Measurements from ENCODE around the gene TMEM131L. TPM values are rescaled to one million over a fixed set of nuclear protein-coding genes. Genes with fewer than 3 reads are reported as not detected.
A peak's percentile ranks its signal among the peaks of the same experiment; 100 is the strongest.

The TMEM131L gene
- total and polyA plus RNA-seq, 5 experiments from 2014 or later, result 13.8 to 72.6 (median 32.9) TPM

- Mint-ChIP-seq H3K36me3 (peaks cover 0 to 67% (median 18%) of the 10 kb centered on the region in 3 donors), H3K27ac (peak overlapping the region in 7 of 10 donors; percentile 11 to 89 (median 67))
These were observed 46.1 kb downstream of the TMEM131L start for GRCh38 chr4:153512162-153512852.

GRCh38 chr4:153512952-153513500 is 46.9 kb downstream of the TMEM131L start:
- POLR2A ChIA-PET, result interaction anchor here (1.2 to 1.9 kb wide), 3 partner anchors 9 to 47 kb away, joined by 4 to 6 read pairs (median 4); partner anchors contain the start of gene TMEM131L
- no peak for DNase-seq
- no peaks in the 10 kb centered on the region for H3K9me3 Mint-ChIP-seq
- peak overlapping the region in 2 of 10 donors; percentile 15 to 19 for H3K4me3 Mint-ChIP-seq
- peaks cover 0 to 66% (median 24%) of the 10 kb centered on the region in 3 donors for H3K36me3 Mint-ChIP-seq
- no peak for ATAC-seq
- H3K27ac Mint-ChIP-seq, result peak overlapping the region in 8 of 10 donors; percentile 4 to 75 (median 43)
- H3K4me1 Mint-ChIP-seq, result peaks cover 25 to 77% (median 71%) of the 10 kb centered on the region in 4 donors
- H3K27me3 Mint-ChIP-seq, result no peaks in the 10 kb centered on the region

More at GRCh38 chr4:153512162-153512852, 46.1 kb downstream of the TMEM131L start:
- POLR2A ChIA-PET, result interaction anchor here (1.2 to 1.9 kb wide), 3 partner anchors 10 to 46 kb away, joined by 4 to 6 read pairs (median 4); partner anchors contain the start of gene TMEM131L
- Mint-ChIP-seq H3K4me1 (peaks cover 30 to 77% (median 71%) of the 10 kb centered on the region in 4 donors), H3K27me3 (no peaks in the 10 kb centered on the region), H3K4me3 (peak overlapping the region in 3 of 10 donors; percentile 9 to 31 (median 20)), H3K9me3 (no peaks in the 10 kb centered on the region)
- ATAC-seq (no peak), DNase-seq (no peak)

- POLR2A ChIA-PET, result interaction anchor here (0.6 to 1.9 kb wide), 5 partner anchors 8 to 89 kb away, joined by 3 to 6 read pairs (median 4); partner anchors contain the start of gene TMEM131L
- DNase-seq (no peak), ATAC-seq (no peak)
- H3K4me1 Mint-ChIP-seq, result peaks cover 28 to 79% (median 74%) of the 10 kb centered on the region in 4 donors
- no peaks in the 10 kb centered on the region for H3K27me3 Mint-ChIP-seq
- H3K9me3 Mint-ChIP-seq, result no peaks in the 10 kb centered on the region
- peaks cover 0 to 66% (median 23%) of the 10 kb centered on the region in 3 donors for H3K36me3 Mint-ChIP-seq
- peak overlapping the region in 6 of 10 donors; percentile 38 to 70 (median 62) for H3K27ac Mint-ChIP-seq
- H3K4me3 Mint-ChIP-seq, result peak overlapping the region in 3 of 10 donors; percentile 9 to 19 (median 15)
These were observed 47.4 kb downstream of the TMEM131L start for GRCh38 chr4:153513596-153513995.

- peaks cover 0 to 64% (median 23%) of the 10 kb centered on the region in 3 donors for H3K36me3 Mint-ChIP-seq
- H3K4me1 Mint-ChIP-seq, result peaks cover 33 to 82% (median 78%) of the 10 kb centered on the region in 4 donors
- no peaks in the 10 kb centered on the region for H3K27me3 Mint-ChIP-seq
- POLR2A ChIA-PET, result interaction anchor here (0.6 to 1.9 kb wide), 4 partner anchors 15 to 90 kb away, joined by 3 to 6 read pairs (median 4); partner anchors contain the start of gene TMEM131L
- DNase-seq (no peak), ATAC-seq (no peak)
- H3K9me3 Mint-ChIP-seq, result no peaks in the 10 kb centered on the region
- peak overlapping the region in 5 of 10 donors; percentile 2 to 19 (median 6) for H3K4me3 Mint-ChIP-seq
- H3K27ac Mint-ChIP-seq, result peak overlapping the region in 4 of 10 donors; percentile 21 to 63 (median 39)
These were observed 47.9 kb downstream of the TMEM131L start for GRCh38 chr4:153514001-153514526.

GRCh38 chr4:153514688-153515426 is 48.7 kb downstream of the TMEM131L start:
- DNase-seq, result no peak
- no peaks in the 10 kb centered on the region for H3K27me3 Mint-ChIP-seq
- H3K36me3 Mint-ChIP-seq, result peaks cover 0 to 58% (median 22%) of the 10 kb centered on the region in 3 donors
- no peaks in the 10 kb centered on the region for H3K9me3 Mint-ChIP-seq
- H3K27ac Mint-ChIP-seq, result peak overlapping the region in 7 of 10 donors; percentile 2 to 76 (median 43)
- POLR2A ChIA-PET, result no interaction called here
- H3K4me1 Mint-ChIP-seq, result peaks cover 40 to 85% (median 81%) of the 10 kb centered on the region in 4 donors
- peak overlapping the region in 2 of 10 donors; percentile 29 to 49 for H3K4me3 Mint-ChIP-seq
- no peak for ATAC-seq

- H3K4me1 Mint-ChIP-seq, result peaks cover 49 to 87% (median 87%) of the 10 kb centered on the region in 4 donors
- H3K4me3 Mint-ChIP-seq, result peak overlapping the region in 1 of 10 donors; percentile 8
- no peaks in the 10 kb centered on the region for H3K27me3 Mint-ChIP-seq
- H3K27ac Mint-ChIP-seq, result peak overlapping the region in 6 of 10 donors; percentile 29 to 97 (median 70)
- DNase-seq (no peak), ATAC-seq (no peak)
- no peaks in the 10 kb centered on the region for H3K9me3 Mint-ChIP-seq
- H3K36me3 Mint-ChIP-seq, result peaks cover 0 to 43% (median 6%) of the 10 kb centered on the region in 3 donors
- POLR2A ChIA-PET, result interaction anchor here (1.4 to 1.6 kb wide), 2 partner anchors 10 to 16 kb away, joined by 3 read pairs; no protein-coding TSS in a partner anchor
These were observed 51.0 kb downstream of the TMEM131L start for GRCh38 chr4:153517159-153517558.

- peak overlapping the region; percentile 38 to 97 (median 88) for H3K27ac Mint-ChIP-seq
- H3K4me3 Mint-ChIP-seq, result peak overlapping the region; percentile 42 to 78 (median 74)
- ATAC-seq (no peak), DNase-seq (no peak)
- POLR2A ChIA-PET, result interaction anchor here (0.9 to 2.7 kb wide), 4 partner anchors 11 to 97 kb away, joined by 3 to 9 read pairs (median 4); no protein-coding TSS in a partner anchor
- no peaks in the 10 kb centered on the region for H3K9me3 Mint-ChIP-seq
- H3K36me3 Mint-ChIP-seq, result peaks cover 0 to 35% (median 6%) of the 10 kb centered on the region in 3 donors
- peaks cover 50 to 87% (median 87%) of the 10 kb centered on the region in 4 donors for H3K4me1 Mint-ChIP-seq
- H3K27me3 Mint-ChIP-seq, result no peaks in the 10 kb centered on the region
These were observed 51.8 kb downstream of the TMEM131L start for GRCh38 chr4:153518001-153518400.

- no peak for DNase-seq
- Mint-ChIP-seq H3K4me1 (peaks cover 52 to 88% (median 87%) of the 10 kb centered on the region in 4 donors), H3K36me3 (peaks cover 0 to 33% (median 6%) of the 10 kb centered on the region in 3 donors), H3K4me3 (peak overlapping the region; percentile 45 to 84 (median 74)), H3K27me3 (no peaks in the 10 kb centered on the region), H3K9me3 (no peaks in the 10 kb centered on the region), H3K27ac (peak overlapping the region; percentile 60 to 97 (median 90))
- ATAC-seq, result no peak
- POLR2A ChIA-PET, result interaction anchor here (0.6 to 2.7 kb wide), 4 partner anchors 18 to 96 kb away, joined by 3 to 9 read pairs (median 4); no protein-coding TSS in a partner anchor
These were observed 52.7 kb downstream of the TMEM131L start for GRCh38 chr4:153518637-153519389.

GRCh38 chr4:153519687-153520086 is 53.5 kb downstream of the TMEM131L start:
- no peak for DNase-seq
- Mint-ChIP-seq H3K4me1 (peaks cover 53 to 90% (median 88%) of the 10 kb centered on the region in 4 donors), H3K9me3 (no peaks in the 10 kb centered on the region), H3K36me3 (peaks cover 0 to 33% (median 6%) of the 10 kb centered on the region in 3 donors), H3K27ac (peak overlapping the region in 8 of 10 donors; percentile 11 to 97 (median 90)), H3K27me3 (no peaks in the 10 kb centered on the region), H3K4me3 (peak overlapping the region in 8 of 10 donors; percentile 1 to 84 (median 70))
- POLR2A ChIA-PET, result interaction anchor here (0.6 to 2.7 kb wide), 4 partner anchors 10 to 87 kb away, joined by 3 to 9 read pairs (median 4); no protein-coding TSS in a partner anchor
- no peak for ATAC-seq

GRCh38 chr4:153520227-153520626 is 54.1 kb downstream of the TMEM131L start:
- peak overlapping the region; percentile 67 to 97 (median 92) for H3K27ac Mint-ChIP-seq
- DNase-seq, result no peak
- H3K36me3 Mint-ChIP-seq, result peaks cover 0 to 31% (median 6%) of the 10 kb centered on the region in 3 donors
- POLR2A ChIA-PET, result interaction anchor here (0.6 to 4.9 kb wide), 6 partner anchors 11 to 87 kb away, joined by 3 to 65 read pairs (median 4); partner anchors contain the start of gene TMEM131L
- H3K27me3 Mint-ChIP-seq, result no peaks in the 10 kb centered on the region
- ATAC-seq, result no peak
- H3K4me3 Mint-ChIP-seq, result peak overlapping the region in 9 of 10 donors; percentile 42 to 86 (median 83)
- H3K4me1 Mint-ChIP-seq, result peaks cover 50 to 90% (median 88%) of the 10 kb centered on the region in 4 donors
- no peaks in the 10 kb centered on the region for H3K9me3 Mint-ChIP-seq
